Keratinocyte (primary cell): ENCODE measurements around the gene LELP1.

Source experiments
- CTCF ChIP-seq, 3 experiments: IDR thresholded peaks in 1 of 3; conservative IDR thresholded peaks in 1 of 3; optimal IDR thresholded peaks in 1 of 3; 2 replicates in 2 of 3; 3 replicates in 1 of 3; pipeline versions ENCODE3 to v1.5.1; 2011; ENCODE audit warnings: low read length in 3 of 3, mild to moderate bottlenecking in 3 of 3, moderate library complexity in 2 of 3, control low read depth in 1 of 3, inconsistent platforms in 1 of 3; ENCODE audit not compliant: insufficient read depth in 2 of 3; ENCODE audit errors: extremely low read depth in 1 of 3
- EZH2 ChIP-seq: IDR thresholded peaks from one replicate; pipeline ENCODE4 v1.6.1; 2012; ENCODE audit warnings: inconsistent platforms, mild to moderate bottlenecking, low read length, moderate library complexity

DNA sequence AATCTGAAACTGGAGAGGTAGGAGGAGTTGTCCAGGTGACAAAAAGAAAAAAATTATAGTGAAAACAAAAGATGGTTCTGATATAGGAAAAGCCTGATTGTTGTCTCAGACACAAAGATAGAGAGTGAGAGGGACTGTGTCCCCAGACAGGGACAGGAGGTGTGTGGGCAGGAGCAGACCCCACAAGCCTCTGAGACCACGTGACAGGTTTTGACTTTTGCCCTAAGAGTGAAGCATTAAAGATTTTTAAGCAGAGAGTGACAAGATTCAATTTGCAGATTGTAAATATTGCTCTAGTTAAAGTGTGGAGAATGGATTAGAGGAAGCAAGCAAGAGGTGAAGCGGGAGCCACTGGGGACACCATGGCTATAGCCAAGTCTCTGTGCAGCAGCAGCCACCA is 24.6 kb downstream of the LELP1 start:
- no peak for TF ChIP-seq CTCF (optimal IDR thresholded peaks at IDR 0.05 in 1 of 3, IDR thresholded peaks at IDR 0.05 in 1 of 3, conservative IDR thresholded peaks at IDR 0.05 in 1 of 3; ENCODE audit: extremely low read depth in 1 of 3, insufficient read depth in 2 of 3, low read length in 3 of 3)
- no peak for TF ChIP-seq EZH2
